Fibroblast of lung (primary cell): ENCODE measurements around the gene PTPN5. TPM values are rescaled to one million over a fixed set of nuclear protein-coding genes. Genes with fewer than 3 reads are reported as not detected.

Source experiments
- DNase-seq, 2 donors: peaks; one replicate each; pipeline versions ENCODE4 v3.0.0 to v3.0.0-alpha.2; 2010; ENCODE audit warnings: low read depth in 2 of 2
- H2AFZ ChIP-seq: 2 replicates; pipeline ENCODE4 v1.5.1; 2012; ENCODE audit warnings: low read length, control low read depth, inconsistent platforms
- H3K27ac ChIP-seq: 2 replicates; pipeline ENCODE4 v1.5.1; 2011; ENCODE audit warnings: low read length, control low read depth; ENCODE audit not compliant: insufficient read depth
- H3K27me3 ChIP-seq: 2 replicates; pipeline ENCODE4 v1.5.1; 2011; ENCODE audit warnings: mild to moderate bottlenecking, low read length; ENCODE audit not compliant: control insufficient read depth, insufficient read depth
- H3K36me3 ChIP-seq: 2 replicates; pipeline ENCODE4 v1.5.1; 2011; ENCODE audit warnings: low read length; ENCODE audit not compliant: control insufficient read depth, insufficient read depth
- H3K4me1 ChIP-seq: 2 replicates; pipeline ENCODE4 v1.5.1; 2011; ENCODE audit warnings: low read length; ENCODE audit not compliant: control insufficient read depth, insufficient read depth; ENCODE audit errors: extremely low read depth
- H3K4me2 ChIP-seq: 2 replicates; pipeline ENCODE4 v1.5.1; 2011; ENCODE audit warnings: low read length, control low read depth; ENCODE audit not compliant: insufficient read depth; ENCODE audit errors: extremely low read depth
- H3K4me3 ChIP-seq, 4 experiments: fragments of 200-600 bp in 1 of 4; sonication (generic) in 1 of 4; replicated peaks in 1 of 4; 2 replicates each; pipeline ENCODE4 v1.5.1; 2011 to 2016; ENCODE audit warnings: low read length in 4 of 4, low read depth in 3 of 4, mild to moderate bottlenecking in 3 of 4, control low read depth in 2 of 4, inconsistent platforms in 1 of 4, mixed read lengths in 1 of 4; ENCODE audit not compliant: insufficient read depth in 1 of 4; ENCODE audit errors: control extremely low read depth in 1 of 4
- H3K79me2 ChIP-seq: 2 replicates; pipeline ENCODE4 v1.5.1; 2012; ENCODE audit warnings: mild to moderate bottlenecking, low read length, inconsistent platforms; ENCODE audit not compliant: control insufficient read depth, insufficient read depth
- H3K9ac ChIP-seq: 2 replicates; pipeline ENCODE4 v1.5.1; 2011; ENCODE audit warnings: mild to moderate bottlenecking, low read length, control low read depth; ENCODE audit not compliant: insufficient read depth
- H3K9me3 ChIP-seq: 2 replicates; pipeline ENCODE4 v1.5.1; 2012; ENCODE audit warnings: low read depth, low read length; ENCODE audit not compliant: control insufficient read depth, insufficient read depth
- H4K20me1 ChIP-seq: 2 replicates; pipeline ENCODE4 v1.5.1; 2011; ENCODE audit warnings: low read length; ENCODE audit not compliant: control insufficient read depth, insufficient read depth; ENCODE audit errors: extremely low read depth
- CTCF ChIP-seq, 2 donors: IDR thresholded peaks in 1 of 2; conservative IDR thresholded peaks in 1 of 2; 1 replicate in 1 of 2; 2 replicates in 1 of 2; pipeline ENCODE4 v1.5.1; 2011 to 2012; ENCODE audit warnings: low read length in 2 of 2, control low read depth in 1 of 2, inconsistent platforms in 1 of 2, low read depth in 1 of 2, mild to moderate bottlenecking in 1 of 2
- EZH2 ChIP-seq: IDR thresholded peaks from 2 replicates; pipeline ENCODE4 v1.5.1; 2012; ENCODE audit warnings: low read length, control low read depth, mild to moderate bottlenecking; ENCODE audit errors: missing control alignments
- polyA plus RNA-seq, 2 donors: library from polyadenylated mRNA; depleted of rRNA in 1 of 2; stranded (reverse) in 1 of 2; unstranded in 1 of 2; fragments of >200 nt; gene quantifications; 2 replicates each; pipeline ENCODE4 v1.2.1, GENCODE V29; 2011 to 2012; ENCODE audit warnings: missing spikeins in 1 of 2
- total RNA-seq: library from RNA; depleted of rRNA; stranded (reverse); fragments of >200 nt; gene quantifications from 2 replicates; pipeline ENCODE4 v1.2.1, GENCODE V29; 2014

Gene PTPN5
- total and polyA plus RNA-seq, 2 donors (not counting 1 experiment from before 2014, with no cell fraction given) = not detected

- Histone ChIP-seq H2AFZ (no peak overlapping the region), H3K9ac (no peak overlapping the region), H3K4me3 (peak overlapping the region in 2 of 4 experiments; percentile 38 to 42), H3K4me1 (no peaks in the 10 kb centered on the region), H4K20me1 (no peaks in the 10 kb centered on the region), H3K9me3 (no peaks in the 10 kb centered on the region), H3K36me3 (no peaks in the 10 kb centered on the region), H3K4me2 (no peak overlapping the region), H3K27ac (no peak overlapping the region), H3K27me3 (peaks cover 26% of the 10 kb centered on the region), H3K79me2 (no peaks in the 10 kb centered on the region)
- peak; percentile 19 to 53 for DNase-seq
- TF ChIP-seq EZH2 = peak; percentile 29
- TF ChIP-seq CTCF (conservative IDR thresholded peaks at IDR 0.05 in 1 of 2, IDR thresholded peaks at IDR 0.05 in 1 of 2; ENCODE audit: low read depth in 1 of 2, low read length in 2 of 2) = no peak
These were observed 85.0 kb downstream of the PTPN5 start for GRCh38 chr11:18706330-18707243.

GRCh38 chr11:18705651-18706281 lies 85.8 kb downstream of the PTPN5 start:
- Histone ChIP-seq H4K20me1 (no peaks in the 10 kb centered on the region), H3K79me2 (no peaks in the 10 kb centered on the region), H3K27me3 (peaks cover 26% of the 10 kb centered on the region), H3K4me3 (peak overlapping the region in 2 of 4 experiments; percentile 27 to 44), H3K4me1 (no peaks in the 10 kb centered on the region), H3K9me3 (no peaks in the 10 kb centered on the region), H3K36me3 (no peaks in the 10 kb centered on the region), H3K4me2 (no peak overlapping the region), H3K9ac (no peak overlapping the region), H3K27ac (no peak overlapping the region), H2AFZ (no peak overlapping the region)
- TF ChIP-seq CTCF (conservative IDR thresholded peaks at IDR 0.05 in 1 of 2, IDR thresholded peaks at IDR 0.05 in 1 of 2; ENCODE audit: low read depth in 1 of 2, low read length in 2 of 2) = no peak
- TF ChIP-seq EZH2 = no peak
- no peak for DNase-seq

GRCh38 chr11:18704698-18705097 lies 86.9 kb downstream of the PTPN5 start:
- H3K4me3 ChIP-seq = no peak overlapping the region
- no peaks in the 10 kb centered on the region for H3K4me1 ChIP-seq
- peaks cover 25% of the 10 kb centered on the region for H3K27me3 ChIP-seq

More at GRCh38 chr11:18704698-18705097, 86.9 kb downstream of the PTPN5 start:
- TF ChIP-seq EZH2 = no peak
- TF ChIP-seq CTCF (conservative IDR thresholded peaks at IDR 0.05 in 1 of 2, IDR thresholded peaks at IDR 0.05 in 1 of 2; ENCODE audit: low read depth in 1 of 2, low read length in 2 of 2) = no peak
- H3K36me3 ChIP-seq = no peaks in the 10 kb centered on the region
- H3K27ac ChIP-seq = no peak overlapping the region
- H4K20me1 ChIP-seq = no peaks in the 10 kb centered on the region
- H2AFZ ChIP-seq = no peak overlapping the region
- no peaks in the 10 kb centered on the region for H3K9me3 ChIP-seq
- no peak overlapping the region for H3K9ac ChIP-seq
- no peaks in the 10 kb centered on the region for H3K79me2 ChIP-seq
- no peak overlapping the region for H3K4me2 ChIP-seq
- no peak for DNase-seq
